Measurements from ENCODE around the gene RLBP1. TPM values are rescaled to one million over a fixed set of nuclear protein-coding genes. Genes with fewer than 3 reads are reported as not detected.

RLBP1 gene
- total RNA-seq, 2 donors from 2014 or later, result not detected

- DNase-seq (no peak), ATAC-seq (no peak)
- intact Hi-C loops (cut with DNase I), result loop anchor here in 1 of 2 donors (5.0 kb wide), 1 partner anchor 93 kb away; no protein-coding TSS in a partner anchor
These were observed 12.3 kb downstream of the RLBP1 start for GRCh38 chr15:89209057-89209456.

DNA sequence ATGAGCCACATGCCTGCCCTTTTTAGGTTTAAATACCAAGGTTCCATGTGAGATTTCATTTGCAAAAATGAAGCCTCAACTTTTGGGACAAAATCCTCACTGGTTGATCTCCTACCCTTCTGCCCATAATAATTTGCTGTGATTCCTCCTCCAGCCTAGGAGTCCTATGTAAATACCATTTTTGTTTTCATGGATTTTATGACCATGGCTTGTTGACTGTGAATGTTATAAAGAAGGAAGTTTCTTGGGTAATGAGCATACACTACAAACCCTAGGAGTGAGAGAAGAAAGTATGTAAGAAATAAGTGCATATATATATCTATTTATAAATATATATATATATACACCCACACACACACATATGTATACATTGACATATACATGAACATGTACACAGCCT lies 13.1 kb downstream of the RLBP1 start:
- intact Hi-C loops (cut with DNase I), result loop anchor here in 1 of 2 donors (5.0 kb wide), 1 partner anchor 94 kb away; no protein-coding TSS in a partner anchor
- ATAC-seq (no peak), DNase-seq (no peak)

DNA sequence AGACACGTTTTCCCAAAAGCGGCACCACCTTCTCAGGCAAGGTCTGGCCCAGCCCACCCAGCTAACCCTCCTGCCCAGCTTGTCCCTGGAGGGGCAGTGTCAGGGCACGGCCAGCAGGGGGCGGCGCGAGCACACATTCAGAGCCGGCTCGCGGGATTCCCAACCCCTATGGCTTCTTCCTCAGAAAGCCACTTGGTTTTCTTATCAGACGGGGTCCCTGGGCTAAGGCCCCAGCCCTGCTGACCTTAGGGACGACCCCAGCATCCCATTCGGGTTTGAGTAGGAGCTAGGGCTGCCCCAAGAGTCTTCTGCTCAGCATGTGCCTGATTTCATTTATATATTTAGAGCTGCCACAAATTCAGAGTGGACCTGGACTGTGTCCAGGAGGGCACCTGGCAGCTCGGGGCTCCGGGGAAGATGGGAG lies 14.5 kb downstream of the RLBP1 start:
- DNase-seq (peak; percentile 78), ATAC-seq (peak; percentile 84 to 92)
- intact Hi-C loops (cut with DNase I), result loop anchor here in 1 of 2 donors (5.0 kb wide), 1 partner anchor 95 kb away; no protein-coding TSS in a partner anchor

- DNase-seq (no peak), ATAC-seq (no peak)
- intact Hi-C loops (cut with DNase I), result loop anchor here in 1 of 2 donors (5.0 kb wide), 1 partner anchor 96 kb away; no protein-coding TSS in a partner anchor
These were observed 15.3 kb downstream of the RLBP1 start for GRCh38 chr15:89205991-89206585.

DNA sequence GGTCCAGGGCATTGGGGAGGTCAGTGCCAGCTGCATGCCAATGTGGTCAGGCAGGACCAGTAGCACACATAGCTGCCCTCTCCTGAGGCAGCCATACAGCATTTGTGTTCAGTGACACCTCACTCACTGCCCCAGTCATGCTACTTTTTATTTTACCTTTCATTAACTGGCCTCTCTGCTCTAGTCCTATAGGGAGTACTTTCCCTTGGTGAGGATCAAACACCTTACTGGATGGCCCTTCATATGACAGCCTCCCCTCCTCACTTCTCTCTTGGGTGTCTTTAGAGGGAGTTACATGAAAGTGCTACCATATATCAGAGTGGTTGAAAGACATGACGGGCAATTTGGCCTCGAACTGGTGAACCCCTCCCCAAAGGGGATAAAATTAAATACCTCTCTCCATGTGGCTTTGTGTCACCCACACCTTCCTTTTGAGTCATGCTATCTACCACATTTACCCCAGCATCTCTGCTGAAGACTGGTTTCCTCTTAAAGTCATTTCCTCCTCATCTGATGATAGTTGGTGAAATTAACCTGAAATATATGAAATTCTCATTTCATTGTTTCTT lies 17.6 kb downstream of the RLBP1 start:
- intact Hi-C loops (cut with DNase I), result no loop called here
- no peak for ATAC-seq
- no peak for DNase-seq

DNA sequence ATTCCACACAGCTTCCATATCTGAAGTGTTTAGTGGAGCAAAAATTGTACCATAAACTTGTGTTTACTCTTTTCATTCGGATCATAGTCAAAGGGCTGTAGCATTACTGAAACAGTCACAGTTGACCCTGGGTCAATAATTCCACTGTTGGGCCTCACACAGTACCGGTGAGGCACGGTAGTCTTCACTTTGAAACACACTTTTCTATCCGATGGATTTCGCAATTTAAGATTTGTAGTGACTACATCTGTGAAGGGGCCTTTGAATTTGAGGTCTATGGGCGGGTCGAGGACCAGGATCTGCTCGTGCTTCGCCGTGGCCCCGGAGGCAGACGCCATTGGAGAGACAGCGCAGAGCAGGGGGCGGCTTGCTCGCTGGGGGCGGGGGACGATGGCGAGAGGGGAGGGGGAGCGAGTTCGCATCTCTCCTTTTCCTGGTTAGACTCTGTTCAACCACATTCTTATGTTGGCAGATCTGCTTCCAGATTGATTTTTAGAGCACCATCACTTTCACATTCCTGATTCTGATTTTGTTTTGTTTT lies 19.8 kb downstream of the RLBP1 start:
- no peak for ATAC-seq
- intact Hi-C loops (cut with DNase I), result no loop called here
- no peak for DNase-seq

- intact Hi-C loops (cut with DNase I), result no loop called here
- DNase-seq, result no peak
These were observed 21.2 kb downstream of the RLBP1 start for GRCh38 chr15:89200182-89200581.

DNA sequence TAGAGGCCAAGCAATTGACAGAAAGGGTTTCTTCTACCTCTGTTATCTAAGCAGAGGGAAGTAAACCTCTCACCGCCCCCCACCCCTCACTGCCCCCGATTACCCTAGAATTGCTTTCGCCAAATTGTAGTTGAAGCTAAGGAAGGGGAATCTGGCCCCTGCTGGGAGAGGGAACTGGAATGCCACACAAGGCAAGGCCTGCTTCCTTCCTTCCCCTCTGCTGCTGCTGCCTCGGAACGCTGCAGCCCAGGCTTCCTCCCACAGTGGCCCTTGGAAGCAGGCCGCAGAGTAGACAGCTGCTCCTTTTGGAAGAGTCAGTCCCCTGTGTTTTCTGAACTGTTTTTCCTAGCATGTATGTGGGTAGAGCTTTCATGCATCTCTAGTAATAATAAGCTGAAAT lies 21.6 kb downstream of the RLBP1 start:
- intact Hi-C loops (cut with DNase I), result no loop called here
- DNase-seq, result no peak
- ATAC-seq, result peak; percentile 35 to 55

More at GRCh38 chr15:89200182-89200581, 21.2 kb downstream of the RLBP1 start:
- ATAC-seq, result no peak

DNA sequence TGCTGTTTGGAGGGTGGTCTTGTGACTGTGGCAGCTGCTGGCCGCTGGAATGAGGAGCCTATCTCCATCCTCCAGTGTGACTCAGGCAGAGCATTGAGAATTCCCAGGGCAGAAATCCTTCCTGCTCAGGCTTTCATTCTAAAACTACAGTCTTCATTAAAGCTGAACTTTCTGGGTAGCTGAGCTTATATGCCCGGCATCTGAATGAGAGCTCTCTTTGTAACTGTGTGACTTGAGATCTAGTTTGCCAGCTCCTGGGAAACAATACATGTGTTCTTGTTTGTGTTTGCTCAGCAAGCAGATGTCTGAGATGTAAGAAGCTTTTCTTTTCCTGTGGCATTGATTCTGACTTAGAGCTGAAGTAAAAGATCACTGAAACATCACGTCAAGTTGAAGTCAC lies 22.4 kb downstream of the RLBP1 start:
- DNase-seq (no peak), ATAC-seq (peak in 1 of 2 donors; percentile 37)
- intact Hi-C loops (cut with DNase I), result no loop called here

- intact Hi-C loops (cut with DNase I), result no loop called here
- no peak for DNase-seq
- ATAC-seq, result no peak
These were observed 23.2 kb downstream of the RLBP1 start for GRCh38 chr15:89198196-89198595.

GRCh38 chr15:89197503-89197971 lies 23.8 kb downstream of the RLBP1 start:
- ATAC-seq (peak in 1 of 2 donors; percentile 14), DNase-seq (no peak)
- intact Hi-C loops (cut with DNase I), result no loop called here

DNA sequence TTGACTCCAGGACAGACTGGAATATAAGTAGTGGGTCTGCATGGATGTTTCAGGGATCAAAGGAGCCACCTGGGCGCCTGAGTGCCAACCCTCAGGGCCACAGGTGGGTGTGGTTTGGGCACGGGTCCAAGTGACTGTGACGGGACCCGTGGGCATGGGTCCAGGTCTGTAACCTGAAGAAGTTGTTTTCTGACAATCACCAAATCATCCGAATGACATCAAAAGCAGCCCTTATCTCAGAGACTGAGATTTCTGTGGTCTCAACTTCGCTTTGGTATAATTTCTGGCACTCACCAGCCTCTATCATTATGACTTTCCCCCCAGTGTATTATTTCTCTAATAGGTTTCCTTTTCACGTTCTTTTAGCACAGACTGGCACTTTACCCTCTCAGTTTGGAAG lies 24.4 kb downstream of the RLBP1 start:
- no peak for ATAC-seq
- intact Hi-C loops (cut with DNase I), result no loop called here
- DNase-seq, result no peak

DNA sequence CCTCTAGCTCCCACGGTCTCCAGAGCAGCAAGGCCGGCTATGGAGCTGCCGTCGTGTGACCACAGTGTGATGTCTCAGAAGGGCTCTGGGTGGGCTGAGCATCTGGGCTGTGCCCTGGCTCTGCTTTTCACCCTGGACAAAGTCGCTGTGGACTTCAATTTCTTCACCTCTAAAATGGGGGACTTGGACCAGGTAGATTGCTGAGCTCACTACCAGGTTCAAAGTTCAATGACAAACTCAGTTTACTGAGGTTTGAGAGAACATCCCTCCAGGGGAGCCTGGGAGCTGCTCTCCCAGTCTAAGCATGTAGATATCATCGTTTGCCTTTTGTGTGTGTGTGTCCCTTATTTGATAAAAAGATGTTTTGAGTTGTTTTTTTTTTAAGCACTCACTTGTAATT lies 25.1 kb downstream of the RLBP1 start:
- no peak for DNase-seq
- no peak for ATAC-seq

GRCh38 chr15:89195836-89196235 lies 25.5 kb downstream of the RLBP1 start:
- ATAC-seq, result peak in 1 of 2 donors; percentile 23
- DNase-seq, result no peak
- intact Hi-C loops (cut with DNase I), result no loop called here

More for the DNA sequence above, 25.1 kb downstream of the RLBP1 start:
- intact Hi-C loops (cut with DNase I), result no loop called here

DNA sequence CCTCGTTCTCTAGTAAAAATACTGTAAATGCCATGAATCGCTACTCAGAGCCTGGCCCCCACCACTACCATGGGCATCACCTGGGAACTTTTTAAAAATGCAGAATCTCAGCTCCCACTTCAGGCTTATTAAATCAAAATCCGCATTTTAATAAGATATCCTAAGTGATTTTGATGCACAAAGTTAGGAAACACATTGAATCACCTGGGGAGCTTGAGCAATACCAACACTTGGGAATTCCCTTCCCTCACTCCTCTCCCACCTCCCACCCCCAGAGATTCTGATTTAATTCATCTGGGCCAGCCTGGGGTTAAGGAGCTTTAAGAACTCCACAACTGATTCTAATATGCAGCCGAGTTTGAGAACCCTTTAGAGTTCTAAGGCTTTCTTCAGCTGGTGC lies 26.8 kb downstream of the RLBP1 start:
- intact Hi-C loops (cut with DNase I), result loop anchor here in 1 of 2 donors (5.0 kb wide), 1 partner anchor 302 kb away; no protein-coding TSS in a partner anchor
- no peak for DNase-seq
- no peak for ATAC-seq

- DNase-seq, result no peak
These were observed 28.6 kb downstream of the RLBP1 start for GRCh38 chr15:89192766-89193165.

GRCh38 chr15:89192136-89192535 lies 29.2 kb downstream of the RLBP1 start:
- intact Hi-C loops (cut with DNase I), result loop anchor here in 1 of 2 donors (5.0 kb wide), 1 partner anchor 300 kb away; no protein-coding TSS in a partner anchor
- ATAC-seq (no peak), DNase-seq (no peak)

More at GRCh38 chr15:89192766-89193165, 28.6 kb downstream of the RLBP1 start:
- intact Hi-C loops (cut with DNase I), result loop anchor here in 1 of 2 donors (5.0 kb wide), 1 partner anchor 300 kb away; no protein-coding TSS in a partner anchor
- ATAC-seq, result no peak

- no peak for ATAC-seq
- intact Hi-C loops (cut with DNase I), result no loop called here
- DNase-seq, result no peak
These were observed 33.3 kb downstream of the RLBP1 start for GRCh38 chr15:89187986-89188514.

DNA sequence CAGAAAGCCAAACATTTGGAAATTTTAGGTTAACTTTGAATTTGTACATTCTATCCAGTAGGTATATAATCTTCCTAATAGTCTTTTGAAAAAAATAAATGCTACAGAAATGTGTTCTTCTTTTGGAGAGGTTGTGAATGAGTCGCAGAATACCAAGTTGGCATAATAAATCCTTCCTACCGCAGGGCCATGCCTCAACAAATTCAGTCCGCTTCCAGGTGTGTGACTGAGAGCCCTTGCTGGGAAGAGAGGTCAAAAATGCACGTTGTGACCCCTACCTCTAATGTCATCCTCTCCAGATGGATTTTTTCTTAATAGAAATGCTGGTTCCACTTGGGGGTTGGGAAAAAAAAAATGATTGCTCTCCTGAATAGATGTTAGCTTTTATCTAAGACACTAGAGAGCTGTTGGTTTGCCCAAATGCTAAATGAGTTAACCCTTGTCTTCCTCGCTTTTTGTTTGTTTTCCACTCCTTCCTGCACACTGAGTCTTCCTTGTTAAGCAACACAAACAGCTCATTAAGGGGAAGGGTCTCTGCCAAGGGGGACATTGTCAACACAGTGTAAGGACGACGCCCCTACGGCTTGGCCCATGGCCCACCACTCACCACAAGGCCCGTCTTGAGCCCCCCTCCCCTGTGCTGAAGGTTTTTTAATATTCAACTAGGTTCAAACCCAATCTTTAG lies 33.9 kb downstream of the RLBP1 start:
- ATAC-seq, result no peak
- intact Hi-C loops (cut with DNase I), result no loop called here
- DNase-seq, result no peak

Measured in left cardiac atrium (tissue), 4 donors.